NOMO-1 (cell line): Measurements from ENCODE around the gene ANKS6.
A peak's percentile ranks its signal among the peaks of the same experiment; 100 is the strongest.

Source experiments
- DNase-seq, 2 experiments: peaks; one replicate each; lab custom pipeline; 2025; ENCODE audit not compliant: unreplicated experiment in 2 of 2; lab: John Stamatoyannopoulos, UW

The ANKS6 gene

GRCh38 chr9:98774746-98775145 is 21.6 kb downstream of the ANKS6 start:
- peak in 1 of 2 experiments; percentile 4 for DNase-seq

- no peak for DNase-seq
These were observed 22.6 kb downstream of the ANKS6 start for GRCh38 chr9:98773721-98774120.

GRCh38 chr9:98772364-98773155 is 23.8 kb downstream of the ANKS6 start:
- no peak for DNase-seq

GRCh38 chr9:98771209-98771874 is 25.0 kb downstream of the ANKS6 start:
- DNase-seq = no peak

GRCh38 chr9:98770717-98771116 is 25.6 kb downstream of the ANKS6 start:
- no peak for DNase-seq

GRCh38 chr9:98768344-98768743 is 28.0 kb downstream of the ANKS6 start:
- no peak for DNase-seq

GRCh38 chr9:98767915-98768314 is 28.4 kb downstream of the ANKS6 start:
- no peak for DNase-seq

- DNase-seq = no peak
These were observed 29.2 kb downstream of the ANKS6 start for GRCh38 chr9:98767196-98767595.

- peak; percentile 71 to 72 for DNase-seq
These were observed 29.8 kb downstream of the ANKS6 start for GRCh38 chr9:98766586-98766985.

- no peak for DNase-seq
These were observed 31.1 kb downstream of the ANKS6 start for GRCh38 chr9:98765256-98765655.

GRCh38 chr9:98763986-98764745 is 32.2 kb downstream of the ANKS6 start:
- peak in 1 of 2 experiments; percentile 43 for DNase-seq

- no peak for DNase-seq
These were observed 36.1 kb downstream of the ANKS6 start for GRCh38 chr9:98760231-98760630.

GRCh38 chr9:98755006-98755618 is 41.2 kb downstream of the ANKS6 start:
- no peak for DNase-seq

GRCh38 chr9:98751210-98751609 is 45.1 kb downstream of the ANKS6 start:
- no peak for DNase-seq

GRCh38 chr9:98750364-98751060 is 45.8 kb downstream of the ANKS6 start:
- peak; percentile 55 to 83 for DNase-seq

GRCh38 chr9:98747476-98747875 is 48.9 kb downstream of the ANKS6 start:
- no peak for DNase-seq

GRCh38 chr9:98745470-98745869 is 50.9 kb downstream of the ANKS6 start:
- DNase-seq = no peak

- no peak for DNase-seq
These were observed 52.3 kb downstream of the ANKS6 start for GRCh38 chr9:98743818-98744611.

GRCh38 chr9:98743329-98743728 is 53.0 kb downstream of the ANKS6 start:
- no peak for DNase-seq
